Dorsolateral prefrontal cortex (tissue), 118 donors: ENCODE data around the gene SLC25A11. TPM values are rescaled to one million over a fixed set of nuclear protein-coding genes. Genes with fewer than 3 reads are reported as not detected.

Source experiments
- microRNA-seq, 43 experiments: library from miRNA; unstranded; fragments of <30 nt; microRNA quantifications; one replicate each; pipeline ENCODE4 v1.2.0, GENCODE V29; 2022
- total RNA-seq, 120 experiments: library from RNA; stranded (reverse); gene quantifications; one replicate each; pipeline versions ENCODE4 v1.2.3 to v1.2.4, GENCODE V29; 2022

Gene SLC25A11
- total RNA-seq, 120 experiments from 2014 or later = 56.8 to 113 (median 82.2) TPM

Small RNA genes lying within 50 kb of the gene (microRNA-seq; reads per million reads assigned to microRNA genes)
- gene MIR6864 (0 to 4.4 (median 0.99) reads per million in 43 experiments), gene MIR6865 (0 to 4.7 (median 0.64) reads per million in 43 experiments)

Other genes starting within 250 kb of the SLC25A11 start
- gene PELP1, start 235.9 kb downstream of the SLC25A11 start, total RNA-seq = 100 to 1,000 TPM in 1 of 120 experiments, 10 to 100 TPM in 119; 56.4 to 101 (median 70.6) TPM
- 100 to 1,000 TPM in 45 of 120 experiments, 10 to 100 TPM in 75; 66.2 to 131 (median 94.9) TPM for gene ARRB2, start 229.4 kb downstream of the SLC25A11 start, total RNA-seq
- 10 to 100 TPM in 112 of 120 experiments, 1 to 10 TPM in 8; 7.9 to 21.7 (median 14.7) TPM for gene MED11, start 208.6 kb downstream of the SLC25A11 start, total RNA-seq
- 1 to 10 TPM in 92 of 120 experiments, under 1 TPM in 28; 0.46 to 3.6 (median 1.4) TPM for gene ZMYND15, start 200.2 kb downstream of the SLC25A11 start, total RNA-seq
- gene CXCL16, start 200.1 kb downstream of the SLC25A11 start, total RNA-seq = 10 to 100 TPM in 86 of 120 experiments, 1 to 10 TPM in 34; 4.0 to 31.9 (median 13.0) TPM
- gene TM4SF5, start 168.2 kb downstream of the SLC25A11 start, total RNA-seq = not detected
- gene VMO1, start 153.7 kb downstream of the SLC25A11 start, total RNA-seq = 1 to 10 TPM in 114 of 120 experiments, under 1 TPM in 4, not detected in 2; 0.64 to 8.1 (median 2.7) TPM
- gene GLTPD2, start 151.1 kb downstream of the SLC25A11 start, total RNA-seq = 1 to 10 TPM in 1 of 120 experiments, under 1 TPM in 28, not detected in 91; 0.47 to 1.2 (median 0.57) TPM
- gene PSMB6, start 143.9 kb downstream of the SLC25A11 start, total RNA-seq = 100 to 1,000 TPM in 19 of 120 experiments, 10 to 100 TPM in 101; 56.6 to 114 (median 88.3) TPM
- gene PLD2, start 132.9 kb downstream of the SLC25A11 start, total RNA-seq = 10 to 100 TPM; 15.8 to 64.8 (median 35.8) TPM
- 100 to 1,000 TPM; 153 to 287 (median 196) TPM for gene MINK1, start 106.7 kb downstream of the SLC25A11 start, total RNA-seq
- gene C17orf107, start 40.5 kb downstream of the SLC25A11 start, total RNA-seq = 10 to 100 TPM in 80 of 120 experiments, 1 to 10 TPM in 40; 4.7 to 18.4 (median 11.2) TPM
- 1 to 10 TPM in 67 of 120 experiments, under 1 TPM in 52, not detected in 1; 0.34 to 4.3 (median 1.1) TPM for gene CHRNE, start 36.9 kb downstream of the SLC25A11 start, total RNA-seq
- 1 to 10 TPM in 1 of 120 experiments, under 1 TPM in 15, not detected in 104; 0.16 to 1.0 (median 0.24) TPM for gene GP1BA, start 7.8 kb downstream of the SLC25A11 start, total RNA-seq
- 100 to 1,000 TPM in 28 of 120 experiments, 10 to 100 TPM in 92; 65.3 to 121 (median 91.1) TPM for gene RNF167, start 222 bp upstream of the SLC25A11 start, total RNA-seq
- gene PFN1, start 8.5 kb upstream of the SLC25A11 start, total RNA-seq = 100 to 1,000 TPM in 104 of 120 experiments, 10 to 100 TPM in 16; 84.4 to 206 (median 112) TPM
- 10 to 100 TPM in 8 of 120 experiments, 1 to 10 TPM in 112; 1.4 to 20.7 (median 5.6) TPM for gene ENO3, start 11.1 kb upstream of the SLC25A11 start, total RNA-seq
- gene SPAG7, start 27.8 kb upstream of the SLC25A11 start, total RNA-seq = 10 to 100 TPM; 31.5 to 67.7 (median 51.4) TPM
- 100 to 1,000 TPM in 118 of 120 experiments, 10 to 100 TPM in 2; 79.4 to 186 (median 143) TPM for gene CAMTA2, start 47.6 kb upstream of the SLC25A11 start, total RNA-seq
- 1 to 10 TPM in 104 of 120 experiments, under 1 TPM in 14, not detected in 2; 0.36 to 3.7 (median 2.0) TPM for gene INCA1, start 57.5 kb upstream of the SLC25A11 start, total RNA-seq
- 100 to 1,000 TPM in 92 of 120 experiments, 10 to 100 TPM in 28; 62.4 to 504 (median 132) TPM for gene KIF1C, start 57.9 kb upstream of the SLC25A11 start, total RNA-seq
- gene SLC52A1, start 95.4 kb upstream of the SLC25A11 start, total RNA-seq = under 1 TPM in 13 of 120 experiments, not detected in 107; 0.14 to 0.44 (median 0.20) TPM
- 10 to 100 TPM in 32 of 120 experiments, 1 to 10 TPM in 88; 4.7 to 13.7 (median 9.1) TPM for gene ZFP3, start 138.4 kb upstream of the SLC25A11 start, total RNA-seq
- gene ZNF232, start 171.8 kb upstream of the SLC25A11 start, total RNA-seq = 10 to 100 TPM in 81 of 120 experiments, 1 to 10 TPM in 39; 7.6 to 20.3 (median 10.9) TPM
- 1 to 10 TPM in 24 of 120 experiments, under 1 TPM in 96; 0.07 to 4.4 (median 0.48) TPM for gene USP6, start 176.0 kb upstream of the SLC25A11 start, total RNA-seq